Measurements from ENCODE around the gene MTM1.

- no peak for TF ChIP-seq EZH2 (IDR thresholded peaks at IDR 0.05; ENCODE audit: low read depth)
- TF ChIP-seq CTCF (conservative IDR thresholded peaks at IDR 0.05) = no peak
Measured at GRCh38 chrX:150548251-150548650, 20.2 kb upstream of the MTM1 start.

Measured in PC-9 (cell line).